Measurements from ENCODE around the gene RNASE8.
"Not testable (repeated sequence)": the region's sequence is repeated elsewhere in the genome, so short reads cannot be mapped to it uniquely, and the experiment has no call there.

RNASE8 gene, protein sequence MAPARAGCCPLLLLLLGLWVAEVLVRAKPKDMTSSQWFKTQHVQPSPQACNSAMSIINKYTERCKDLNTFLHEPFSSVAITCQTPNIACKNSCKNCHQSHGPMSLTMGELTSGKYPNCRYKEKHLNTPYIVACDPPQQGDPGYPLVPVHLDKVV

GRCh38 chr14:21057803-21058675 is at the start of gene RNASE8:
TSS of gene RNASE8 (plus strand) at chr14:21057822. CDS start at chr14:21057893, 71 bp downstream.
- Mint-ChIP-seq H3K4me3 (no peak within 1 kb of the TSS), H3K27me3 (peaks cover 24% of the 10 kb centered on the region), H3K4me1 (peaks cover 6% of the 10 kb centered on the region), H3K27ac (peak within 1 kb of the TSS in 1 of 2 donors; percentile 47), H3K9me3 (no peaks in the 10 kb centered on the region)
- no peak for DNase-seq
- peak; percentile 49 for ATAC-seq

- DNase-seq, H3K4me3 Mint-ChIP-seq, ATAC-seq, H3K9me3 Mint-ChIP-seq, H3K4me1 Mint-ChIP-seq, H3K27ac Mint-ChIP-seq: not testable (repeated sequence)
- H3K27me3 Mint-ChIP-seq = peaks cover 35% of the 10 kb centered on the region
Measured at GRCh38 chr14:21009721-21010120, 47.9 kb upstream of the RNASE8 start.

GRCh38 chr14:21011136-21011535 is 46.5 kb upstream of the RNASE8 start:
- peaks cover 35% of the 10 kb centered on the region for H3K27me3 Mint-ChIP-seq
- H3K27ac Mint-ChIP-seq = no peak overlapping the region
- no peak overlapping the region for H3K4me3 Mint-ChIP-seq
- H3K4me1 Mint-ChIP-seq = no peaks in the 10 kb centered on the region
- DNase-seq (no peak), ATAC-seq (no peak)
- H3K9me3 Mint-ChIP-seq = no peaks in the 10 kb centered on the region

DNA sequence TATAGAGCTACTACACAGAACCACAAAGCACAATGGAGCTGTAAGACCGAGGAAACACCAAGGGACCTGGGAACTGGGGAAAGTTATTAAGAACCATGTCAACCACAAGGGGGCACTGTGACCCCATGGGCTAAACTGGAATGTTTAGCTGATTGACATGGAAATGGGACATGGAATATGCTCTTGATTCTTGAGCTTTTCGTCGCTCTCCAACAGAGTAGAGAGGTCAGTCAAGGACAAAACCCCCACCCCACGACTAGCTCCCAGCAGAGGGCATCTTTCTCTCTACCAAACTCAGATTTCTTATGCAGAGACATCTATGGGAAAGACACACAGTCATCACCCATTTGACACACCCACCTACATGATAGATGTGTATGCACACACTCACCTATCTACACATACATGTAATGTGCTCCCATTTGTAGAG is 42.8 kb upstream of the RNASE8 start:
- no peak overlapping the region for H3K4me3 Mint-ChIP-seq
- H3K4me1 Mint-ChIP-seq = no peaks in the 10 kb centered on the region
- H3K27me3 Mint-ChIP-seq = peaks cover 35% of the 10 kb centered on the region
- DNase-seq (peak; percentile 66), ATAC-seq (peak; percentile 78)
- no peak overlapping the region for H3K27ac Mint-ChIP-seq
- H3K9me3 Mint-ChIP-seq = no peaks in the 10 kb centered on the region

- no peaks in the 10 kb centered on the region for H3K9me3 Mint-ChIP-seq
- no peak overlapping the region for H3K4me3 Mint-ChIP-seq
- H3K27me3 Mint-ChIP-seq = peaks cover 35% of the 10 kb centered on the region
- DNase-seq (no peak), ATAC-seq (no peak)
- H3K4me1 Mint-ChIP-seq = no peaks in the 10 kb centered on the region
- no peak overlapping the region for H3K27ac Mint-ChIP-seq
Measured at GRCh38 chr14:21015312-21015711, 42.3 kb upstream of the RNASE8 start.

DNA sequence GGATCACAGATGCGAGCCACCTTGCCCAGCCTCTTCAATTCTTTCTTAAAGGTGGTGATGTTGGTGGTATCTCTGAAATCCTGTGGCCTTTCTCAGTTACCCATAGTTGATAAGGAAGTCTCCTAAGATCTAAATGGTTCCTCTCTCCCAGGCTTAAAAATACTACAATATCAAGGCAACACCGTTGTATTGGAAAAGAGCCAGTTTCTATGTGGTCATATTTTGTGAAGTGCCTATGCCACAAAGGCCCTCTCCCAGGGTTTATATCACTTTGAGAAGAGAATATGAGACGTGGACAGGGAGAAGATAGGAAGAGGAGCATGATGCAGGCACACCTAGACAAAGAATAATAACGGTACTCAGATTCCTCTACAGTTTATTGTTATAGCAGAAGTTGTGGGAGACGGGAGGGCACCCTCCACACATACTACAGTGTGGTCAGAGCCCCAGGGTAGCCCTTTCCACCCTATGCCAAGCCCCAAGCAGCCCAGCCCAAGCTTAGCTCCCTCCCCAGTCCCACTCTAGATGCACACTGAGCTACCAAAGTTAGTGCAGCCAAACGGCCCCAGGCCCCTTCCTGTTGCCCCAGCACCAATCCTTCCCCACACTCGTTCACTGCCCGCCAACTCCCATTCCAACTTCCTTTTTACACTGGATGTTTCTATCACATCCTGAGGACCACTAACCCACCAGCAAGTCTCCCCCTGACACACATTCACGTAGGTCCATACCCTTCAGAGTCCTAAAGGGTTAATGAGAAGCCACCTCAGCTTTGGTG is 41.0 kb upstream of the RNASE8 start:
- Mint-ChIP-seq H3K4me3 (no peak overlapping the region), H3K27me3 (peaks cover 26% of the 10 kb centered on the region), H3K9me3 (no peaks in the 10 kb centered on the region), H3K4me1 (no peaks in the 10 kb centered on the region), H3K27ac (no peak overlapping the region)
- ATAC-seq (no peak), DNase-seq (no peak)

DNA sequence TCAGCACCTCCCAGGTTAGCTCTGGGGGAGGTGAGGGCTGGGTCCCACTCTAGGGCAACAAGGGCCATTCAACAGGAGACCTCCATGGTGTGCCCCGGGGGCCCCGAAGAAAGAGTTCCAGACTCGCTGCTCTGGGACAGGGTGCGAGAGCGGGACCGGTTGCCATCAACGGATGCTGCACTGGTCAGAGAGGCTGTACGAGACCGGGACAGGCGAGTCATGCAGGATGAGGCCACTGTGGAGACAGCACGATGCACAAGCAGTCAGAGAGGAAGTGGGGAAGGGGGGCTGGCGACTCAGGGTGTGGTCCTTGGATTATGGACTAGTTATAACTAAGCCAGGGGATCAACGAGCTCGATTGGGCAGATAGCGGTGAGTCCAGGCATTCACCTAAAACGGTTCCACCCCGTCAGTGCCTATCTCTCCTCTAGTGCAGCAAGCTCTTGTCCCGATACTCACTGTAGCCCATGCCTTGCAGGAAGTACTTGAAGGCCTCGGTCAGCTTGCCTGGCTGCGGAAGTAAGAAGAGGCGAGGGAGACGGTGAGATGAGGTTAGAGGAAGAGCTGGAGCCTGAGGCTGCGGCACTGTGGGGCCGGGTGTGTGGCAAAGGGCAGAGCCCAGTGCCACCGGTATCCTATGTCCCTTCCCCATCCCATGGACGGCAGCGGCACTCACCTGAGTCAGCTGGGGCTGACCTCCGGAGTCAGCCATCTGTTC is 39.9 kb upstream of the RNASE8 start:
- Mint-ChIP-seq H3K27me3 (peaks cover 15% of the 10 kb centered on the region), H3K27ac (peak overlapping the region in 1 of 2 donors; percentile 30), H3K4me3 (no peak overlapping the region), H3K9me3 (no peaks in the 10 kb centered on the region), H3K4me1 (peaks cover under 1% of the 10 kb centered on the region)
- no peak for ATAC-seq
- DNase-seq = no peak

- DNase-seq = no peak
- no peaks in the 10 kb centered on the region for H3K9me3 Mint-ChIP-seq
- peaks cover 7% of the 10 kb centered on the region for H3K4me1 Mint-ChIP-seq
- H3K27me3 Mint-ChIP-seq = peaks cover 10% of the 10 kb centered on the region
- H3K4me3 Mint-ChIP-seq = no peak overlapping the region
- ATAC-seq = no peak
- H3K27ac Mint-ChIP-seq = no peak overlapping the region
Measured at GRCh38 chr14:21018286-21018685, 39.3 kb upstream of the RNASE8 start.

- no peak for ATAC-seq
- no peak overlapping the region for H3K4me3 Mint-ChIP-seq
- no peak for DNase-seq
- no peaks in the 10 kb centered on the region for H3K9me3 Mint-ChIP-seq
- H3K27me3 Mint-ChIP-seq = peaks cover 7% of the 10 kb centered on the region
- H3K4me1 Mint-ChIP-seq = peaks cover 12% of the 10 kb centered on the region
- no peak overlapping the region for H3K27ac Mint-ChIP-seq
Measured at GRCh38 chr14:21018781-21019180, 38.8 kb upstream of the RNASE8 start.

DNA sequence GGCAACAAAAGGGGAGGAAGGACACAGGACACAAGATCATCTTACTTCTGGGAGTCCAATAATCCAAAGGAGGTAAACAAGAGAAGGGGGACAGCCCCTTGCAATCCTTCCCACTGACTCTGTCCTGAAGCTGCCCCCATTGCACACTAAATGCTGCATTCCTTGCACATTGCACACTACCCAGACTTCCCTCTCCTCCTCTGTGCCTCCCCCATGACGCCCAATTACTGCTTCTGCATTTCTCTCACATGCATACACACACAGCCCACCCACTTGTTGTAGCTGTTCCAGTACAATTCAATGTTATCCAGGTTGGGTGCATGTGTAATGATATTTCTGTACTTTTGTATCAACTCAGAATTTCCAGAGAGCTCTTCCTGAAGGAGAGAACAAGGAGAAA is 38.3 kb upstream of the RNASE8 start:
- Mint-ChIP-seq H3K27me3 (peaks cover 1% of the 10 kb centered on the region), H3K9me3 (no peaks in the 10 kb centered on the region), H3K27ac (no peak overlapping the region), H3K4me1 (peaks cover 18% of the 10 kb centered on the region), H3K4me3 (no peak overlapping the region)
- ATAC-seq (no peak), DNase-seq (no peak)

- H3K27me3 Mint-ChIP-seq = no peaks in the 10 kb centered on the region
- H3K4me1 Mint-ChIP-seq = peaks cover 27% of the 10 kb centered on the region
- no peaks in the 10 kb centered on the region for H3K9me3 Mint-ChIP-seq
- H3K4me3 Mint-ChIP-seq = no peak overlapping the region
- ATAC-seq (no peak), DNase-seq (no peak)
- H3K27ac Mint-ChIP-seq = no peak overlapping the region
Measured at GRCh38 chr14:21020977-21021545, 36.6 kb upstream of the RNASE8 start.

DNA sequence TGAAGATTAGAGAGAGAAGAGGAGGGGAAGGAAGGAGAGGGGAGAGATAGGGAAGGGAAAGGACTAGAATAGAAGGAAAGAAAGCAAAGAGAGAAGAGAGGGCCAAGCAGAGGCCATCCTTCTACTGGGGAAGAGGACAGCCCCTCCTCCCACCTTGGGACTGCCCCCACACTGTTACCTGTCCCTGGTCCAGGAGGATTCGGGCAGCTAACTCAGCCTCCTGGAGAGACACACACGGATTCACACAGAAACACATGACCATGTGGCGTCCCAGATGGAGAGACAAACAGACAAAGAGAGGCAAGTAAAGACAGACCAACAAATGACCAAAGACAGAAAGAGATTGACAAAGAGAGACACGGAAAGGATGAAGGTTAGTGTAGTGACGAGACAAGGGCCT is 34.9 kb upstream of the RNASE8 start:
- Mint-ChIP-seq H3K4me1 (peaks cover 33% of the 10 kb centered on the region), H3K27ac (no peak overlapping the region), H3K9me3 (no peaks in the 10 kb centered on the region), H3K27me3 (no peaks in the 10 kb centered on the region), H3K4me3 (peak overlapping the region in 1 of 2 donors; percentile 0)
- DNase-seq (no peak), ATAC-seq (no peak)

- H3K27ac Mint-ChIP-seq = no peak overlapping the region
- ATAC-seq = no peak
Measured at GRCh38 chr14:21023174-21023573, 34.4 kb upstream of the RNASE8 start.

DNA sequence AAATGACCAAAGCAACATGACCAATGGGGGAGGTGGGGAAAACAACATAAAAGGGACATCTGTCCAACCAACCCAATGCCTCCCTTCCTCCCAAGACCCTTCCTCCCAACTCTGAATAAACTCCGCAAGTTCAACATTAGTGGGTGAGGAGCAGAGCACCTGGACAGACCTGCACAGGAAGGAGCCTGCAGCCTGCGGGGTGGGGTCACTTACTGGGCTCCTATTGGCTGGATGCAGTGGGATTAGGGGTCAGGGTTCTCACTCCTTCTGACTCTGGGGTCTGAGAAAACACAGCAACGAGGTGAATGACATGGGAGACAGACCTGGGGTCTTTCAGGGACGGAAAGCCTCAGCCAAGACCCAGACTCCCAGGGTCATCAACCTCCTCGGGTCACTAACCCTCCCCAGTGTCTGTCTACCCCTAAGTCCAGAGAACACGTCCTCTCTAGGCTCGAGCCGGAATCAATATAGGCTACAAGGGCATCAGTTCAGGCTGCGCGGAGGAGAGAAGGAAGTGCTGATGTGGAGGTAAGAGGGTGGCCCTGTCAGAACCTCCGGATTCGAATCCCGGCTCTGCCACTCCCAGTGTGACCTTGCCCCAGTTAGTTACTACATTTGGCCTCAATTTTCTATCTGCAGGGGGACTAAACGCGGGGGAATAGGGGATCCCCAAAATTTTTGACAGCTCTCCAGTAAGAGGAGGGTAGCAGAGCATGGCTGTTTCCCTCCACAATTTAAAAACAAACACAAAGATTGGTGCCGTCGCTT is 33.6 kb upstream of the RNASE8 start:
- H3K4me1 Mint-ChIP-seq = peaks cover 33% of the 10 kb centered on the region
- H3K27ac Mint-ChIP-seq = peak overlapping the region; percentile 67 to 74
- no peaks in the 10 kb centered on the region for H3K9me3 Mint-ChIP-seq
- H3K27me3 Mint-ChIP-seq = no peaks in the 10 kb centered on the region
- DNase-seq (peak in 1 of 2 donors; percentile 10), ATAC-seq (peak; percentile 45)
- H3K4me3 Mint-ChIP-seq = peak overlapping the region; percentile 85 to 89

More at GRCh38 chr14:21023174-21023573, 34.4 kb upstream of the RNASE8 start:
- H3K4me3 Mint-ChIP-seq = no peak overlapping the region
- no peak for DNase-seq
- H3K4me1 Mint-ChIP-seq = peaks cover 33% of the 10 kb centered on the region
- no peaks in the 10 kb centered on the region for H3K9me3 Mint-ChIP-seq
- H3K27me3 Mint-ChIP-seq = no peaks in the 10 kb centered on the region
